Esophagus squamous epithelium (tissue), 5 donors: ENCODE results near the gene EQTN. TPM values are rescaled to one million over a fixed set of nuclear protein-coding genes. Genes with fewer than 3 reads are reported as not detected.

ENCODE experiments used
- DNase-seq: peaks from one replicate; lab custom pipeline; 2025; lab: John Stamatoyannopoulos, UW
- H3K27ac ChIP-seq, 4 donors: fragments of 200-600 bp; sonication (generic); one replicate each; pipeline ENCODE4 v1.5.1; 2016 to 2019; ENCODE audit warnings: mild to moderate bottlenecking in 1 of 4
- H3K27me3 ChIP-seq, 4 donors: fragments of 200-600 bp; sonication (generic); 1 replicate in 3 of 4; 2 replicates in 1 of 4; pipeline versions ENCODE4 v1.5.1 to v1.6.0; 2017 to 2021; ENCODE audit warnings: antibody characterized with exemption in 1 of 4
- H3K36me3 ChIP-seq, 3 donors: fragments of 200-600 bp; sonication (generic); one replicate each; pipeline ENCODE4 v1.5.1; 2016 to 2019
- H3K4me1 ChIP-seq, 3 donors: fragments of 200-600 bp; sonication (generic); one replicate each; pipeline ENCODE4 v1.5.1; 2017 to 2019
- H3K4me3 ChIP-seq, 4 donors: fragments of 200-600 bp; sonication (generic); 1 replicate in 3 of 4; 2 replicates in 1 of 4; pipeline ENCODE4 v1.5.1; 2016 to 2019; ENCODE audit warnings: mild to moderate bottlenecking in 2 of 4, moderate library complexity in 1 of 4
- H3K9me3 ChIP-seq, 3 donors: fragments of 200-600 bp; sonication (generic); one replicate each; pipeline ENCODE4 v1.5.1; 2016 to 2019
- POLR2A ChIP-seq, 4 donors: fragments of 450-650 bp; IDR thresholded peaks; one replicate each; pipeline ENCODE4 v1.6.1; 2017; ENCODE audit warnings: antibody characterized with exemption in 4 of 4, mild to moderate bottlenecking in 4 of 4, moderate library complexity in 3 of 4
- WGBS, 2 donors: methylation state at CpG; one replicate each; pipeline ENCODE4 v1.1.5; 2018; 5-methylcytosine and 5-hydroxymethylcytosine counted together
- intact Hi-C: fragments of 100-400 bp; cut with DNase I; formaldehyde crosslinking; loops from one replicate; pipeline ENCODE4 v1.15.0; 2022
- total RNA-seq, 4 donors: library from RNA; depleted of rRNA; stranded (reverse); fragments of >200 nt; gene quantifications; one replicate each; pipeline ENCODE4 v1.1.0, GENCODE V29; 2016
- TF ChIP-seq, protein P1 (sequence below), 6 experiments: fragments of 450-650 bp in 4 of 6; fragments of 200-600 bp in 2 of 6; sonication (generic) in 2 of 6; IDR thresholded peaks; one replicate each; pipeline ENCODE4 v1.5.1; 2016 to 2019; ENCODE audit warnings: antibody characterized with exemption in 6 of 6, mild to moderate bottlenecking in 4 of 6, moderate library complexity in 4 of 6
- donor health status: DM: yes; HTN: yes; CAD: no.

The EQTN gene
- total RNA-seq, 4 donors from 2014 or later: not detected

- no peaks in the 10 kb centered on the region for H3K36me3 ChIP-seq
- TF ChIP-seq POLR2A (IDR thresholded peaks at IDR 0.05): no peak
- TF ChIP-seq, protein P1, sequence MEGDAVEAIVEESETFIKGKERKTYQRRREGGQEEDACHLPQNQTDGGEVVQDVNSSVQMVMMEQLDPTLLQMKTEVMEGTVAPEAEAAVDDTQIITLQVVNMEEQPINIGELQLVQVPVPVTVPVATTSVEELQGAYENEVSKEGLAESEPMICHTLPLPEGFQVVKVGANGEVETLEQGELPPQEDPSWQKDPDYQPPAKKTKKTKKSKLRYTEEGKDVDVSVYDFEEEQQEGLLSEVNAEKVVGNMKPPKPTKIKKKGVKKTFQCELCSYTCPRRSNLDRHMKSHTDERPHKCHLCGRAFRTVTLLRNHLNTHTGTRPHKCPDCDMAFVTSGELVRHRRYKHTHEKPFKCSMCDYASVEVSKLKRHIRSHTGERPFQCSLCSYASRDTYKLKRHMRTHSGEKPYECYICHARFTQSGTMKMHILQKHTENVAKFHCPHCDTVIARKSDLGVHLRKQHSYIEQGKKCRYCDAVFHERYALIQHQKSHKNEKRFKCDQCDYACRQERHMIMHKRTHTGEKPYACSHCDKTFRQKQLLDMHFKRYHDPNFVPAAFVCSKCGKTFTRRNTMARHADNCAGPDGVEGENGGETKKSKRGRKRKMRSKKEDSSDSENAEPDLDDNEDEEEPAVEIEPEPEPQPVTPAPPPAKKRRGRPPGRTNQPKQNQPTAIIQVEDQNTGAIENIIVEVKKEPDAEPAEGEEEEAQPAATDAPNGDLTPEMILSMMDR (IDR thresholded peaks at IDR 0.05): no peak
- intact Hi-C loops: no loop called here
- H3K27me3 ChIP-seq: no peaks in the 10 kb centered on the region
- no peak overlapping the region for H3K27ac ChIP-seq
- no peak for DNase-seq
- no peaks in the 10 kb centered on the region for H3K9me3 ChIP-seq
- no peaks in the 10 kb centered on the region for H3K4me1 ChIP-seq
- WGBS, 2 donors: 57 to 59% methylated on average over 2 to 5 of the region's 6 CpGs
- H3K4me3 ChIP-seq: no peak overlapping the region
Observed at GRCh38 chr9:27303219-27303618, 6.3 kb upstream of the EQTN start.

- no peak for TF ChIP-seq POLR2A (IDR thresholded peaks at IDR 0.05)
- intact Hi-C loops: no loop called here
- Histone ChIP-seq H3K36me3 (no peaks in the 10 kb centered on the region), H3K9me3 (no peaks in the 10 kb centered on the region), H3K27ac (no peak overlapping the region), H3K27me3 (no peaks in the 10 kb centered on the region), H3K4me1 (no peaks in the 10 kb centered on the region), H3K4me3 (no peak overlapping the region)
- DNase-seq: no peak
- 60 to 68% methylated on average over 2 of the region's 2 CpGs for WGBS, 2 donors
Observed at GRCh38 chr9:27293996-27294395, 3.0 kb downstream of the EQTN start.

DNA sequence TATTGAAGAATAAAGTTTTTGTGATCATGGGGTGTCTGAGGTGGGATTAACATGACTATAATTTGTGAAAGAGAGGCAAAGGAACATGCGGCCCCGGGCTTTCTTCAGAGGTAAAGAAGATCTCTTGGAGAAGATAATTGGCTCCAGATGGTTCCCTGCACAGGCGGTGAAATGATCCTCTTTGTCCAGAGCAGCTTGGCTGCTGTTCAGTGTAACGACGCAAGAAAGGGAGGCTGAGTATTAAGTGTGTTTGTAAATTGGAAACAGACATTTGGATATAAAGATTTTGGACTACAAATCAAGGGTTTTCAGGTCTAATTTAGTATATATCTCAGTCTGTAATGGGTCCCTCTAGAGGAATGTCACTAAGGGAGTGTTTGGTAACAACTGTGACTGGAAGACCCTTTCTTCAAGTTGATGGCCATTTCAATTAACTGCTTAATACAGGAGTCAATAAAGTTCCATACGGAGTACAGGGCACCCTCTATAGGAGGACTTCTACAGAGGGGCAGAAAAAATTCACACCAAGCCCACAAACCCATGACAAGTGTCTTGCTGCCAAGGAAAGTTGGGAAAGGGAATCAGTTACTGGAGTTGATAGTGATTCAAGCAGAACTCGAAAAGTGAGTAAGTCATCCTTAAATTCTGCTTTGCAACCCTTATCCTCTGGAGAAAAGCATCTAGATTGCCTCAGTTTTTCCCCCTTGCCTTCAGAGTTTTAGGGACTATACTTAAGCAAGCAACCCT lies 4.1 kb downstream of the EQTN start:
- Histone ChIP-seq H3K4me1 (no peaks in the 10 kb centered on the region), H3K27ac (no peak overlapping the region), H3K9me3 (no peaks in the 10 kb centered on the region), H3K27me3 (no peaks in the 10 kb centered on the region), H3K36me3 (no peaks in the 10 kb centered on the region), H3K4me3 (no peak overlapping the region)
- TF ChIP-seq, protein P1 (IDR thresholded peaks at IDR 0.05): no peak
- TF ChIP-seq POLR2A (IDR thresholded peaks at IDR 0.05): no peak
- WGBS, 2 donors: 75% methylated on average over 7 of the region's 7 CpGs
- intact Hi-C loops: no loop called here
- DNase-seq: no peak

DNA sequence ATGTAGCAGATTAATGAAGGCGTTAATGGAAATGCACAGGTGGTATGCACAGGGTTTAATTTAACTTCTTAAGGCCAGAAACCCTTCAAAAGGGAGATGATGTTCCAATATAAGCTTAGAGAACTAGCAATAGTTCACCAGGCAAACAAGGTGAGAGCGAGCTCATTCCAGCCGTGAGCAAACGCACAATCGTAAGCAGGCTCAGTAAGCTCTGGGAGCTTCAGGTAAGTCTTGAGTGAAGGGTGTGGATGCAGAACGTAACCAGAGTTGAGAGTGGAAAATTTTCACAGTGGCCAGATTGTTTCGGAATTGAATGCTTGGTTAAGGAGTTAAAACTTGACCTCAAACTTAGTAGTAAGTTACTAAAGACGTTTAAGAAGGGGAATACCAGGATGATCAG lies 5.7 kb downstream of the EQTN start:
- no peak overlapping the region for H3K27ac ChIP-seq
- no peak overlapping the region for H3K4me3 ChIP-seq
- H3K9me3 ChIP-seq: no peaks in the 10 kb centered on the region
- no peak for DNase-seq
- WGBS, 2 donors: 82 to 84% methylated on average over 8 of the region's 8 CpGs
- H3K27me3 ChIP-seq: no peaks in the 10 kb centered on the region
- no peaks in the 10 kb centered on the region for H3K36me3 ChIP-seq
- intact Hi-C loops: no loop called here
- no peaks in the 10 kb centered on the region for H3K4me1 ChIP-seq
- no peak for TF ChIP-seq POLR2A (IDR thresholded peaks at IDR 0.05)
- TF ChIP-seq, protein P1 (IDR thresholded peaks at IDR 0.05): no peak

DNA sequence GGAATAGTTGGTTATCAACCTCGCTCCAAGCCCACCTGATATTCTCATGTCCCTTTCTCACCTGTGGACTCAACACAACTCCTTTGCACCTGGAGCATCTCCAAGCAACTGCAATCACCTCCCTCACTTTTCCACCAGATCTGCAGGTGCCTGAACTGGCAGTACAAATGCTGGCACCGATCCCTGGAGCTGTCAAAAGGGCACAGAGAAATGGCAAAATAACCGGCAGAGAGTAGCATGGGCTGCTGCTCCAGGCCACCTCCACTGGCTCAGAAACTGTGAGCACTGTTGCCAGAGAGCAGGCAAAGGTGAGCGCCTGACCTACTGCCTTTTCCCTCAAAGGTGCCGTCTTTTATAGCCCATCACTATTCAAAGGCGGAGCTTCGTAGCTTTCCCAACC lies 14.7 kb downstream of the EQTN start:
- no peak for DNase-seq
- Histone ChIP-seq H3K36me3 (no peaks in the 10 kb centered on the region), H3K4me1 (no peaks in the 10 kb centered on the region), H3K27me3 (no peaks in the 10 kb centered on the region), H3K9me3 (no peaks in the 10 kb centered on the region), H3K4me3 (no peak overlapping the region), H3K27ac (no peak overlapping the region)
- 76% methylated on average over 6 of the region's 7 CpGs for WGBS, 2 donors
- intact Hi-C loops: no loop called here
- TF ChIP-seq, protein P1 (IDR thresholded peaks at IDR 0.05): no peak
- no peak for TF ChIP-seq POLR2A (IDR thresholded peaks at IDR 0.05)
